ENCODE results near the gene ASPM. TPM values are rescaled to one million over a fixed set of nuclear protein-coding genes. Genes with fewer than 3 reads are reported as not detected.
"Not testable (repeated sequence)": the region's sequence is repeated elsewhere in the genome, so short reads cannot be mapped to it uniquely, and the experiment has no call there.

ASPM gene
- polyA plus RNA-seq, 3 donors = 22.6 to 23.6 (median 23.4) TPM

- no peak for DNase-seq
Measured at GRCh38 chr1:197149340-197149739, 2.9 kb upstream of the ASPM start.

- no peak for DNase-seq
Measured at GRCh38 chr1:197145446-197146024, 934 bp downstream of the ASPM start.

GRCh38 chr1:197144570-197145325, 1.7 kb downstream of the ASPM start:
- no peak for DNase-seq

- DNase-seq = no peak
Measured at GRCh38 chr1:197143276-197143675, 3.2 kb downstream of the ASPM start.

GRCh38 chr1:197141575-197141974, 4.9 kb downstream of the ASPM start:
- no peak for DNase-seq

- no peak for DNase-seq
Measured at GRCh38 chr1:197140121-197140520, 6.3 kb downstream of the ASPM start.

GRCh38 chr1:197139169-197139568, 7.3 kb downstream of the ASPM start:
- no peak for DNase-seq

- no peak for DNase-seq
Measured at GRCh38 chr1:197137322-197137721, 9.1 kb downstream of the ASPM start.

- no peak for DNase-seq
Measured at GRCh38 chr1:197130677-197131304, 15.7 kb downstream of the ASPM start.

- no peak for DNase-seq
Measured at GRCh38 chr1:197129698-197130097, 16.8 kb downstream of the ASPM start.

- DNase-seq = no peak
Measured at GRCh38 chr1:197127246-197127912, 19.1 kb downstream of the ASPM start.

GRCh38 chr1:197126691-197127090, 19.8 kb downstream of the ASPM start:
- DNase-seq = no peak

- no peak for DNase-seq
Measured at GRCh38 chr1:197124376-197124775, 22.1 kb downstream of the ASPM start.

GRCh38 chr1:197116156-197116555, 30.3 kb downstream of the ASPM start:
- DNase-seq = no peak

GRCh38 chr1:197106869-197107268, 39.6 kb downstream of the ASPM start:
- DNase-seq = no peak

- no peak for DNase-seq
Measured at GRCh38 chr1:197103300-197103699, 43.2 kb downstream of the ASPM start.

- DNase-seq = no peak
Measured at GRCh38 chr1:197101978-197102377, 44.5 kb downstream of the ASPM start.

- DNase-seq = no peak
Measured at GRCh38 chr1:197100677-197101076, 45.8 kb downstream of the ASPM start.

- DNase-seq = no peak
Measured at GRCh38 chr1:197099444-197099843, 47.0 kb downstream of the ASPM start.

GRCh38 chr1:197096971-197097370, 49.5 kb downstream of the ASPM start:
- not testable (repeated sequence) for DNase-seq

- DNase-seq = no peak
Measured at GRCh38 chr1:197096137-197096536, 50.3 kb downstream of the ASPM start.

GRCh38 chr1:197093226-197093885, 53.1 kb downstream of the ASPM start:
- DNase-seq = no peak

Measured in renal pelvis (tissue), 4 donors.